HG03521 (cell line): ENCODE measurements around the gene ADCY1.

Experiments
- ATAC-seq: cut with Tn5 transposase; IDR thresholded peaks from one replicate; pipeline ENCODE4 v1.9.1; 2021; ENCODE audit warnings: mild to moderate bottlenecking, moderate library complexity; ENCODE audit not compliant: unreplicated experiment

Gene ADCY1

DNA sequence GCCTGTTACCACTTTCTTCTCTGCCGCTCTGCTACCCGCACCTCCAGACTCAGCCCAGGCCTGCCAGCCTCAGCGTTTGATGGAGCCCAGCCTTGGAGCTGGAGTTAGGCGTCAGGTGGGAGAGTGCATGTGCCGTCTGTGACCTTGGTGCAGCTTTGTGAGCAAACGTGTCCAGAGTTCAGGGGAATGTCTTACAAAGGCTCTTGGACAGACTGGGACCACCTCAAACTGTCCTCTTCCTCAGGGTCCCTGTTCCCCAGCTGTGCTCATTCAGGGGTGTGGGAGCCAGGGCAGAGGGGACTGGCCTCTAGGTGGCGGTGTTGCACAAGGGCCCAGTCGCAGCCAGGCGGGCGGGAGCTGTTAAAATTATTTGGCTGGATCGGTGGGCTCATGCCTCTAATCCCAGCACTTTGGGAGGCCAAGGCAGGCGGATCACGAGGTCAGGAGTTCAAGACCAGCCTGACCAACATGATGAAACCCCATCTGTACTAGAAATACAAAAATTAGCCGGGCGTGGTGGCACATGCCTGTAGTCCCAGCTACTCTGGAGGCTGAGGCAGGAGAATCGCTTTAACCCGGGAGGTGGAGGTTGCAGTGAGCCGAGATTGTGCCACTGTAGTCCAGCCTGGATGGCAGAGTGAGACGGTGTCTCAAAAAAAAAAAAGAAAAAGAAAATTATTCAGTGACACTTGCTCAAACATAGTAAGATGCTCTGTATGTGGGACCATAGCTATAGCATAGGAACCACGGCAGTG is 89.2 kb downstream of the ADCY1 start:
- ATAC-seq = no peak

DNA sequence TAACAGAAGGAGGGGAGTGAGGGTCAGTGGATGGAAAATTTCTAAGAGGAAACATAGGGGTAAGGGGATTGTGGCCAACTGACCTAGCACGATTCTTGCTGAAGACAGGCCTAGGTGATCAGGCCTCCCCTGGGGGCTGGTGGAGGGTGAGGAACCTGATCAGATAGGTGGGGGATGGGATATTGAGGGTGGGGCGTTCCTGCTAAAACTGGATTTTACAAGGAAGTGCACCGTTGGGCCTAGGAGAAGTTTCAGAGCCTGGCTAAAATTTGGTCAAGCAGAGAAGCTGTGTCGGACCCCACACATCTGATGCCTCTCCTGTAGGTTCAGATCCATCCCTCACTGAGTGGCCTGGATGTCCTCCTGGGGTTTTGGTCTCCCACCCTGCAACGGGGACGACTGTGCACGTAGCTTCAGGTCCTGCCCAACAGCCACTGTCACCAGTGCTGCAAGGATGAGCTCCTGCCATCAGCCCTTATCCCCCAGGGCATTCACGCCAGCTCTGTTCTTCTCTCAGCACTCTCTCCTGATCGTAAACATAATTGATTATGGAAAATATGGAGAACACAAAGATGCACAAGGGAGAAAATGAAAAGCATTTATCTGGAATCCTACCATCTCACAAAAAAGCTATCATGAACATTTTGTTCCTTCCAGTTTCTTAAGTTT is 89.9 kb downstream of the ADCY1 start:
- ATAC-seq = no peak

DNA sequence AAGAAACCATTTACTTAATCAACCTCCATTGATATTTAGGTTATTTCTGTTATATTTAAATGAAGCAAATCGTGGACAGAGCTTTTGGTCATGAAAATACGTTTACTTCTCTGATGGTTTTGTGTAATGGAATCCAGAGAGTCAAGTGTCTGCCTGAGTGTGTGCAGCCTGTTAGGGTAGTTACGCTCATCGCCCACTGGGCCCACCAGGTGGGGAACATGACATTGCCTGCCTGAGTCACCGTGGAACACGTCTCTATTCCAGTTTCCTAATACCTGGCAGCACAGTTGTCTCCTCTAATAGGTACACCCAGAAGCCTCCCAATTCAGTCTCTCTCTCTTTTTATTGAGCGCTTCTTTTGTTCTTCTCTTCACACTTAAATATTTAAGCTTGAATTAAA is 91.0 kb downstream of the ADCY1 start:
- no peak for ATAC-seq

DNA sequence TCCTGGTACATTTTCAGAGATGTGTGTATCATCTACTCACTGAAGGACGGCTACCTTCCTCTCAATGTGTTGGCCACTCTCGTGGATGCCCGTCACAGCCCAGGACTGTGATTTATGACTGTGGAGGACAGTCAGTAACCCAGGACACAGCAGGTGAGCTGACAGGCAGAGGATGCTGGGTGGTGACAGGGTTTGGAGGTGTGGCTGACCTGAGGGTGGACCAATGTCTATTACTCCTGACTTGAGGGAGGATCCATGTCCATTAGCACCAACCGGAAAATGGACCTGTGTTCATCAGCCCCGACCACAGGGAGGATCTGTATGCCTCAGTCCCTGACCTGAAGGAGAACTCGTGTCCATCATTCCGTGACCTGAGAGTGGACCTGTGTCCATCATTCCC is 96.1 kb downstream of the ADCY1 start:
- ATAC-seq = no peak

DNA sequence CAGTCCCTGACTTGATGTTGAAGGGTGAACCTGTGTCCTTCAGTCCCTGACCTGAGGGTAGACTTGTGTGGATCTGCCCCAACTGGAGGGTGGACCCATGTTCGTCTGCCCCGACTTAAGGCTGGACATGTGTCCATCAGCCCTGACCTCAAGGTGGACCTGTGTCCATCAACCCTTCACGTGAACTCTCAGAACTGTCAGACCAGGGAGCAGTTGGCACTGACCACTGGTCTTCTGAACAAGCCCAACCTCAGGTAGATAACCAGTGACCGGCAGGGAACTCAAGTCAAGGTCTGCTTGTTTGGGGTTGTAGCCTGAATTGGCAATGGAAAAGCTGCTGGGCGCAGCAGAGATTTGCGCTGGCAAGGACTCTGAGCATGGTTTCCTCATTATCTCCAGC is 96.5 kb downstream of the ADCY1 start:
- no peak for ATAC-seq

DNA sequence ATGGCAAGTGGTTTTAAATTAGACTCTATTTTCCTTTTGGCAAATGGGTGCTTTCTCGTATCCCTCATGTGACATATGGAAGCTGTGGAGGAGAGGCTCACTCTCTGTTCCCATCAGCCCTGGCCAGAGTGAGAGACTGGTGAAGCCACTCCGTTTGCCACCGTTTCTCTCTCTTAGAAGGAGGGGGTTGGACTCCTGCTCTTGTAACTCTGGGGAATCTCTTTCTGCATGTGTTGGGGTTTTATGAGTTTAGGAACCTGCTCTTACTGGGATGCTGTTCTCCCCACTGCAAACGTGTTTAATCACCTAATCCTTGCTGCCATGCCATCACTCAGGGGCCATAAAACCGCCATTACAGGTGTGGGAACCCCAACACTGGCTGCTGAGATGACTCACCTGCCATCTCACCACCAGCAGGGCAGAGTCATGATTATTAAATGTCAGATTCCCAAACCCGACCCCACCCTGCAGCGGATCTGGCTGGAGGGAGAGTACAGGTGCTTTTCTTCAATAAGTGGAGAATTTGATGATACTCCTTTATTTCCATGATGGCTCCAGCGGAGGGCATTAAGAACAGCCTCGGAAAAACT is 103.2 kb downstream of the ADCY1 start:
- ATAC-seq = no peak

DNA sequence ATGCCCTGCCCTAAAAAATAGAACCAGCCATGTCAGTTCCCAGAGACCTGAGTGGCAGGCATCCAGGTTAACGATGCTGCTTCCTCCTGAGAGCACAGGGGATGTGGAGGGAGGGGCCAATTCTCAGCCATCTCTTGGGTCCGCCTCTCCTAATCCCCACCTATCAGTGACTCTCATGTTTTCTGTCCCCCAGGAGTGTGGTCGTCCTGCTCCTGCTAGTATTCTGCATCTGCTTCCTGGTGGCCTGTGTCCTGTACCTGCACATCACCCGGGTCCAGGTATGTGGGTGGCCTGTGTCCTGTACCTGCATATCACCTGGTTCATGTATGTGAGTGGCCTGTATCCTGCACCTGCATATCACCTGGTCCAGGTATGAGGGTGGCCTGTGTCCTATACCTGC is 105.3 kb downstream of the ADCY1 start:
- ATAC-seq = no peak

DNA sequence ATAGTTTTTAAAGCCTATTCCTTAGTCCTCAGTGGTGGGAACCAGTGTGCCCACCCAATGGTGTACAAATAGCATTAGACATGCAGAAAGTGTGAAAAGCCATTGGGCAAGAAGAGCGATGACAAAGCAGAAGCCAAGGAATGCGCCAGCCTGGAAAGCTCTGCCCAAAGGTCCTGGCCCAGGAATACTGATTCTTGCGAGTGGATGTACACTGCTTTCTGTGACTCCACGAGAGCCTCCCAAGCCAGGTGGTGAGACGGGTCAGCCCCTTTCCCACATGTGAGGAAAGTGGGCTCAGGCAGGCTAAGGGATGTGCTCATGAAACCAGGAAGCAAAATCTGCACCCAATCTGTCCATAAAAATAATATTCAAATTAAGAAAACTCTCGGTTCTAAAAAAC is 106.6 kb downstream of the ADCY1 start:
- no peak for ATAC-seq

DNA sequence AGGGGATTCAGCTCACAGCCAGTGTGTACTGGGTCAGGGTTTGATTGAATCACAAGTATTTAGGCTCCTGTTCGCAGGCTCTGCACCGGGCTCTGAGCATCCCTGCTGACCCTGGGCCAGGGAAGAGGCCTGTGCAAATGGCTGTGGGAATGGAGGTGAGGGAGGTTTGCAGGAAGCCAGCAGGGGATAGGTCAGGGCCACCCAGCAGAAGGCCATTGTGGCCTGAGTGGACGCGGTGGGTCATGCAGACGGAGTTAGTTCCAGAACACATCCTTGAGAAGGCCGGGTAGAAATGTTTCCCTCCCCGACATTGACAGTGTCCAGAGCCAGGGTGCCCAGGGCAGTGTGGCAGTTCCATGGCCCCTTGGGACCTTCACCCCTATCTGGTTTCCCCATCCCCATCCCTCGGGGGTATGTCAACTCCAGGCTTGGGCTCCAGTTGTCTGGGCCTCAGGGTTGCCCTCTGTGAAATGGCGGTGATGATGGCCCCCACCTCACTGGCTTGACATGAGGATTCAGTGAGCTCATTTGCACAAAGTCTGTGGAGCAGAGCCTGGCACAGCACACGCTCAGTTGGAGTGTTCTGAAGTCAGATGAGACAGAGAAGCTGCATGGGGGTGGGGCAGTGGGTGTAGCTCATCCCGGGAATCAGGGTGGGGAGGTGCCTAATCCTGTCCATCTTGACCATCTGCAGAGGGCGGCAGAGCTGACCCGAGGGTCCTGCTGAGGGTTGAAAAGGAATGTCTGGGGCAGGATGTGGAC is 107.6 kb downstream of the ADCY1 start:
- no peak for ATAC-seq

DNA sequence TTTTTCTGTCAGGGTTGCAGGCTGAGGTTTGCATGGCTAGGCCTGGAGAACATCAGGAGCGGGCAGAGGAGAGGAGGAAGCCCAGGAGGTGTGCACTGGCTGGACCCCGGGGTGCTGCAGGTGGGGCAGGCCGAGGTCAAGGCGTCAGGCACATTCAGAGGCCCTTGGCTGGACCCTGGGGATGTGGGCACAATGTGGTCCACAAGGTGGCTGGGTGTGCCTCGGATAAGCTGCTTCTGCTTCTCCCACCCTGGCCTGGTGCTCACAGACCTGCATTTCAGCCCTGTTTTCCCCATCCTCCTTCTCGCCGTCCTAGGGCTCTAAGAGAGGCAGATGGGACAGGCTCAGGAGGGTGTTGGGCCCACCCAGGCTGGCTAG is 108.2 kb downstream of the ADCY1 start:
- no peak for ATAC-seq

DNA sequence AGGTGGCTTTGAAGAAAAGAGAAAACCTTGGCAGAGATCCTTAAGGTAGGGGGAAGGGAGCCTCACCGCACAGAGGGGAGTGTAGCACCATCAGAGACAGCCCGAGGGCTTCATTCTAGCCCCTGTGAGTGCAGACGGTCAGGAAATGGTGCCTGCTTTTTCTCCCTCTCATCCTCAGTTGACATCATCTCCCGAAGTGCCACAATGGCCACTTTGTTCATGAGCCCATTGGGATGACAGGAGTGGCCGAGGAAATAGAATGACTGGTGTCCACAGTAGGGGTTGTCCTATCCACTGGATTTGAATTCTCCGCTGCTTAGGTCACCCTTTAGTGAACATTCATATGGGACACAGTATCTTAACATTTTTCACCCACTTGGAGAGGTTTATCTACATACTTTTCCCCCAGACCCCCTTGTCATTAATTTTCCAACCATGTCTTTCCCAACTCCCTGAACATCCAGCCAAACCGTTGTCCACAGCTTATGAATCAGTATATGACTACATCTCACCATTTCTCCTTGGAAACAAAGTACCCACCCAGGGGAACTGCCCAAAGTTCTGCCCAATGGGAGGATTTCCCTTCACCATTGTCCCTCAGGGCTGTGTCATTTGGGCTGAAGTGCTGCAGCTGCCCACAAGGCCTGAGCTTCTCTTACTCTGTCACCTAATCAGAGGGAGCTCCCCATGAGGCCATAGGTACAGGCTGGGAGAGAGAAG is 108.8 kb downstream of the ADCY1 start:
- no peak for ATAC-seq

DNA sequence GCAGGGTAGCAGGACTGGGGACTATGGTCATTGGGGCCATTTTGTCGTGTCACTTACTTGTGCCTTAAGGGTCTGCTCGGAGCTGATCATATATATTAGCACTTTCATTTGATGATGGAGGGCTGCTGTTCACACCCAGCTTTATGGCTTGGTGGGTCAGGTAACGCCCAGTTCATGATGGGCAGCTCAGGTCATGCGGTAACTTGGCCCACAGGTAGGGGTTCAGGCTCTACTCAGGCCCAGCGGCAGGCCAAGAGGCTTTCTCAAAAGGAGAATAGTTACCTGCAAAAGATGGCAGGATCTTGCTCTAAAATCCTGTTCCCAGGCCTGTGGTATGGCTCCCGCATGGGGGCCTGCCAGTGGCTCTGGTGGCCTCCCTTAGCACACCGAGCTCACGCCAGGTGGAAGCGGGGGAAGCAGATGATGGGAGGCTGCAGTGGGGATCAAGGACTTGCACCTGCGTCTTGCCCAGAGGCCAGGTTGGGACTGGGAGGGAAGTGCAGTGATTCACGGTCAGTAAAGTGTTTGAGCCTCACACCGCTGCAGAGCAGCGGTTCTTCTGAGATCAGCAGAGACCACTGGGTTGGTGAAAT is 109.5 kb downstream of the ADCY1 start:
- no peak for ATAC-seq

DNA sequence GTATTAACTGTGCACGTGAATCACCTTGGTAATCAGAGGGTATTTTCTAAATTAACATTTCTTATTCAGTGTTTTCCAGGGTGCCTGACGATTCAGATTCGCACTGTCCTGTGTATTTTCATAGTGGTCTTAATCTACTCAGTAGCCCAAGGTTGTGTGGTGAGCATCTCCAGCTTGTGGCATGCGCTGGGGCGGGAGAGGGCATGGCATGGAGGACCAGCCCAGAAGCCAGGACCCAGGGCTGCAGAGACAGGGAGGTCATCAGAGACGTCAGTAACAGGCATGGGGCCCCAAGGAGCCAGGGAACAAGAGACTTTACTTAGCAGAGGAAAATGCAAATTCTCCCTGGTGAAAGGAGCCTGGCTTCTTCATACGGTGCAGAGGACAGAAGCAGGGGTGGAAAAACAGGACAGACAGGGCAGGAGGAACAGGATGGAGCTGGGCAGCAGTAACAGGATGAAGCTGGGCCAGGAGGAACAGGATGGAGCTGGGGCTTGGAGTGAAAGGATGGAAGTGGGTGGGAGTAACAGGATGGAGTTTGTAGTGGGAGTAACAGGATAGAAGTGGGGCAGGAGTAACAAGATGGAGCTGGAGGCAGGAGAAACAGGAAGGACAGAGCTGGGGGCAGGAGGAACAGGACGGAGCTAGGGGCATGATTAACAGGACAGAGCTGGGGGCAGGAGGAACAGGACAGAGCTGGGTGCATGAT is 110.9 kb downstream of the ADCY1 start:
- ATAC-seq = no peak

DNA sequence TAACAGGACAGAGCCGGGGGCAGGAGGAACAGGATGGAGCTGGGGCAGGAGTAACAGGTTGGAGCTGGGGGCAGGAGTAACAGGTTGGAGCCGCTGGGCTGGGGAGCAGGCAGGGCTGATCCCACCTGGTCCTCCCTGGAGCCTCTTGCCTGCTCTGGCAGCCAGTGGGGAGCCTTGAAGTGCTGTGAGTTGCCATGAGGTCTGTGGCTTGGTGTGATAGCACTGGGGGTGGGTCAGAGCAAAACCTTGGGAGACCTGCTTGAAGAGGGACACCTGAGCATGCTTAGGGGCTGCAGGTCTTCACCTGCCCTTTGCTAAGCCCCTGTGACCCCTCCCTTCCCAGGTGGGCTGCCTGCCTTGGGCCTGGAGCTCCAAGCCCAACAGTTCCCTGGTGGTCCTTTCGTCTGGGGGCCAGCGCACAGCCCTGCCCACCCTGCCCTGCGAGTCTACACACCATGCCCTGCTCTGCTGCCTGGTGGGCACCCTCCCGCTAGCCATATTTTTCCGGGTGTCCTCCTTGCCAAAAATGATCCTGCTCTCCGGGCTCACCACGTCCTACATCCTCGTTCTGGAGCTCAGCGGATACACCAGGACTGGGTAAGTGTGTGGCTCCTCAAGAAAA is 111.6 kb downstream of the ADCY1 start:
- no peak for ATAC-seq

DNA sequence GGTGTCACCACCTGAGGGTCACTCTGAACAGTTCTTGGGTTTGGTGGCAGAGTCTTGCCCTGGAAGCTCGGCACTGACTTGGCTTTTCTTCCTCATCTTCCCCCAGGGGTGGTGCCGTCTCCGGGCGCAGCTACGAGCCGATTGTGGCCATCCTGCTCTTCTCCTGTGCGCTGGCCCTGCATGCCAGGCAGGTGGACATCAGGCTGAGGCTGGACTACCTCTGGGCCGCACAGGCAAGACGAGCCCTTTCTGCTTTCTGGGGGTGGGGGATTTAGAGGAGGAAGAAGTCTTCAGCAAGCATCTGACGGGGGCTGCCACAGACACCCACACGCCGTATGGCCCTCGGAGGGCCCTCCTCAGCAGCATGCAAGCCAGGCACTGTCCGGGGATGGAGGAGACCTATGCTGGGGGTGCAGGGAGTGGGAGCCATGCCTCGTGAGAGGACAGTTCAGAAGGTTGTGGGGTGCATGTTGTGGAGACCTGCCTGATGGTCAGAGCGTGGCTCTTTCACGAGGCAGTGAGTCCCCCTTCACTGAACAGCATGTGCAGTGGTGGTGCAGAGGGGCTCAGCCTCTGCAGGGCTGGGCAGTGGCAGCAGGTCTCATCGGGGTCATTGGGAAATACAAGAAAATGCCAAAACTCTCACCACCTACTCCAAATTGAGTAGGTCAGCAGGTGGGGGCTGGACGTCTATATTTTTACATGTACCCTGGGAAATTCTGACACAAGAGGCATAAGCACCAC is 112.4 kb downstream of the ADCY1 start:
- no peak for ATAC-seq

DNA sequence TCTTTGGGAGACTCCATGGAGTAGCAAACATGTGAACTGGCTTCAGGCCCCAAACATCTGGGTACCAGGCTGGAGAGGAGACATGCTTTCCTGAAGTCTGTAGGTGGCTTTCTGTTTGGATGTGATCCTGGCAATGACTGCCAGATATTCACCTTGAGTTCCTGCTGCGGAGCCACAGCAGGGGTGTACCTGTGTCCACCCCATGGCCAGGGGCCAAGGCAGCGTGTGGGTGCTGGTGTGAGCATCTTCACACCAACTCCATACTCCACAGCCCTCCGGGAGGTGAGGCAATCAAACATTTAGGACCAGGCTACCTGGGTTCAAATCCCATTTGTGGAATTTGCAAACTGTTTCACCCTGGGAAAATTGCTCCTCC is 113.0 kb downstream of the ADCY1 start:
- ATAC-seq = no peak

DNA sequence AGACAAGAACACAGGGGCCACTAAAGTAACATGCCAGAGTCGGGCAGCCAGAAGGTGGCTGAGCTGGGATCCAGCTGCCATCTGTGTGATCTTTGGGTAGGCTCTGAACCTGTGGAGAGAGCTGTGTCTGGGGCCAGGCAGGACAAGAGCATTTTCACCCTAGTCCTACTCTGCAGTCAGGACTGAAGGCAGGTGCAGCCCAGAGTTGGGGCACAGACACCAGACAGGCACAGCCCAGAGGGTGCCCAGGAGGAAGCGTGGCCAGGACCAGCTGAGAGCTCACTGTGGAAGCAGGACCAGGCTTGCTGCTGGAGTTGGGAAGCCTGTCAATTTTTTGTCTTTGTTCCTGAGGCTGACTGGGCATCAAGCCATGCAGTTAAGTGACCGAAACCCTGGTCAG is 113.6 kb downstream of the ADCY1 start:
- ATAC-seq = no peak

DNA sequence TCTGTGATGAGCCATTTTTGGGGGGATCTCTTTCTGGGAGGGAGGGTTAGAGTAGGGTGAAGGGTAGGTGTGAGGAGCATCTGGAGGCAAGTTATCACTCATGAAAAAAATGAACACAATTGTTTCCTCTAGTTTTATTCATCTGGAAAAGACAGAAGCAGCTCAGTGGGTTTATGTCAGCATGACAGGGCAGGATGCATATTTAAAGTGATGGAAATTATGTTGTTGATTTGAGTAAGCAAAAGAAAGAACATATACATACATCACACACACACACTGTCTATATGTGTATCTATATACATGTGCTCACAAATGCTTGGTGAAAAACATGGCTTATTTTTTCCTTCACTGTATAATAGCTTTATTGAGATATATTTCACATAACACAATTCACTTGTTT is 114.2 kb downstream of the ADCY1 start:
- no peak for ATAC-seq
